NCI-H345 treated with DMSO at 0.1 percent for 48 hours (cell line): ENCODE data around the gene HIVEP3.
"Not testable (repeated sequence)": the region's sequence is repeated elsewhere in the genome, so short reads cannot be mapped to it uniquely, and the experiment has no call there.

Source experiments
- DNase-seq: peaks from one replicate; lab custom pipeline; 2025; ENCODE audit not compliant: unreplicated experiment; lab: John Stamatoyannopoulos, UW

HIVEP3 gene

GRCh38 chr1:41573785-41574713, 344.7 kb downstream of the HIVEP3 start:
- peak; percentile 53 for DNase-seq

GRCh38 chr1:41573194-41573593, 345.5 kb downstream of the HIVEP3 start:
- no peak for DNase-seq

- no peak for DNase-seq
Observed at GRCh38 chr1:41572224-41572623, 346.5 kb downstream of the HIVEP3 start.

- no peak for DNase-seq
Observed at GRCh38 chr1:41571041-41571440, 347.7 kb downstream of the HIVEP3 start.

GRCh38 chr1:41568204-41568603, 350.5 kb downstream of the HIVEP3 start:
- no peak for DNase-seq

GRCh38 chr1:41566969-41567368, 351.8 kb downstream of the HIVEP3 start:
- no peak for DNase-seq

GRCh38 chr1:41566274-41566885, 352.3 kb downstream of the HIVEP3 start:
- no peak for DNase-seq

GRCh38 chr1:41564741-41565475, 353.8 kb downstream of the HIVEP3 start:
- DNase-seq = no peak

GRCh38 chr1:41562328-41562727, 356.4 kb downstream of the HIVEP3 start:
- DNase-seq = no peak

- DNase-seq = no peak
Observed at GRCh38 chr1:41560931-41561330, 357.8 kb downstream of the HIVEP3 start.

- no peak for DNase-seq
Observed at GRCh38 chr1:41560496-41560895, 358.2 kb downstream of the HIVEP3 start.

- DNase-seq = no peak
Observed at GRCh38 chr1:41559331-41559730, 359.4 kb downstream of the HIVEP3 start.

- DNase-seq = no peak
Observed at GRCh38 chr1:41558761-41559171, 360.0 kb downstream of the HIVEP3 start.

GRCh38 chr1:41557751-41558455, 360.8 kb downstream of the HIVEP3 start:
- no peak for DNase-seq

- DNase-seq = not testable (repeated sequence)
Observed at GRCh38 chr1:41554746-41555145, 364.0 kb downstream of the HIVEP3 start.

GRCh38 chr1:41547781-41548560, 370.8 kb downstream of the HIVEP3 start:
- DNase-seq = no peak

GRCh38 chr1:41547336-41547735, 371.4 kb downstream of the HIVEP3 start:
- no peak for DNase-seq

GRCh38 chr1:41546833-41547135, 371.9 kb downstream of the HIVEP3 start:
- no peak for DNase-seq

GRCh38 chr1:41545996-41546832, 372.5 kb downstream of the HIVEP3 start:
- DNase-seq = no peak
